NCI-H146 (cell line): ENCODE measurements around the gene SBK1.

ENCODE experiments used
- DNase-seq: peaks from one replicate; lab custom pipeline; 2025; lab: John Stamatoyannopoulos, UW

Gene SBK1

GRCh38 chr16:28282045-28282444 is 10.3 kb upstream of the SBK1 start:
- DNase-seq: no peak

GRCh38 chr16:28283173-28283572 is 9.2 kb upstream of the SBK1 start:
- DNase-seq: no peak

GRCh38 chr16:28283798-28284577 is 8.3 kb upstream of the SBK1 start:
- DNase-seq: no peak

GRCh38 chr16:28285649-28286048 is 6.7 kb upstream of the SBK1 start:
- DNase-seq: no peak

GRCh38 chr16:28288114-28288513 is 4.2 kb upstream of the SBK1 start:
- DNase-seq: no peak

- no peak for DNase-seq
These were observed 3.3 kb upstream of the SBK1 start for GRCh38 chr16:28289048-28289447.

GRCh38 chr16:28289939-28290858 is 2.1 kb upstream of the SBK1 start:
- DNase-seq: no peak

- DNase-seq: no peak
These were observed 1.5 kb upstream of the SBK1 start for GRCh38 chr16:28290859-28291254.

GRCh38 chr16:28292731-28293600 is 641 bp downstream of the SBK1 start:
- peak; percentile 97 for DNase-seq

- no peak for DNase-seq
These were observed 1.3 kb downstream of the SBK1 start for GRCh38 chr16:28293601-28293960.

GRCh38 chr16:28294201-28294600 is 1.9 kb downstream of the SBK1 start:
- DNase-seq: no peak

GRCh38 chr16:28295276-28295675 is 3.0 kb downstream of the SBK1 start:
- no peak for DNase-seq

- no peak for DNase-seq
These were observed 5.0 kb downstream of the SBK1 start for GRCh38 chr16:28297308-28297707.

GRCh38 chr16:28297784-28298510 is 5.6 kb downstream of the SBK1 start:
- no peak for DNase-seq

- no peak for DNase-seq
These were observed 6.2 kb downstream of the SBK1 start for GRCh38 chr16:28298511-28298878.

- no peak for DNase-seq
These were observed 8.0 kb downstream of the SBK1 start for GRCh38 chr16:28300327-28300726.

- no peak for DNase-seq
These were observed 8.8 kb downstream of the SBK1 start for GRCh38 chr16:28301154-28301553.

GRCh38 chr16:28301620-28302019 is 9.3 kb downstream of the SBK1 start:
- no peak for DNase-seq

- DNase-seq: no peak
These were observed 10.8 kb downstream of the SBK1 start for GRCh38 chr16:28303132-28303531.

GRCh38 chr16:28304214-28304613 is 11.9 kb downstream of the SBK1 start:
- no peak for DNase-seq

GRCh38 chr16:28307936-28308335 is 15.6 kb downstream of the SBK1 start:
- no peak for DNase-seq
